ENCODE results near the gene MCRIP1.

DNA sequence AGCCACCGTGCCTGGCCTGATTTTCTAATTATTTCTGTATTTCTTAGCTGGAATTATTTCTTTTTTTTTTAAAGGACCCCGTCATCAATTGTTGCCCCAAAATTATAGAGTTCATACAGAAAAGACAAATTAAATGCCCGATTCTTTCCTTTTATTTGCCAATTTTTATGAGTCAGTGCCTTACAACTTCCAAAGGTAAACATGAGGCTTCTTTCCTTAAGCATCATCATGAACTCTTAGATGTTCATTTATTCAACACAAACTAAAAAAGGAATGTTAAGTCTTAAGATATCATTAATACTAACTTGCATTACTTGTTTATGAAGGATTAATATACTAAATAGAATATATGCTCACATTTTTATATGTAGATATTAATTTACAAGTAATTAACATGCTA, 45.2 kb upstream of the MCRIP1 start:
- no peak for TF ChIP-seq POLR2AphosphoS5 (IDR thresholded peaks at IDR 0.05; ENCODE audit: low read depth, low read length)
- TF ChIP-seq, protein P1, sequence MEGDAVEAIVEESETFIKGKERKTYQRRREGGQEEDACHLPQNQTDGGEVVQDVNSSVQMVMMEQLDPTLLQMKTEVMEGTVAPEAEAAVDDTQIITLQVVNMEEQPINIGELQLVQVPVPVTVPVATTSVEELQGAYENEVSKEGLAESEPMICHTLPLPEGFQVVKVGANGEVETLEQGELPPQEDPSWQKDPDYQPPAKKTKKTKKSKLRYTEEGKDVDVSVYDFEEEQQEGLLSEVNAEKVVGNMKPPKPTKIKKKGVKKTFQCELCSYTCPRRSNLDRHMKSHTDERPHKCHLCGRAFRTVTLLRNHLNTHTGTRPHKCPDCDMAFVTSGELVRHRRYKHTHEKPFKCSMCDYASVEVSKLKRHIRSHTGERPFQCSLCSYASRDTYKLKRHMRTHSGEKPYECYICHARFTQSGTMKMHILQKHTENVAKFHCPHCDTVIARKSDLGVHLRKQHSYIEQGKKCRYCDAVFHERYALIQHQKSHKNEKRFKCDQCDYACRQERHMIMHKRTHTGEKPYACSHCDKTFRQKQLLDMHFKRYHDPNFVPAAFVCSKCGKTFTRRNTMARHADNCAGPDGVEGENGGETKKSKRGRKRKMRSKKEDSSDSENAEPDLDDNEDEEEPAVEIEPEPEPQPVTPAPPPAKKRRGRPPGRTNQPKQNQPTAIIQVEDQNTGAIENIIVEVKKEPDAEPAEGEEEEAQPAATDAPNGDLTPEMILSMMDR (IDR thresholded peaks at IDR 0.05): no peak
